ENCODE results near the gene MAP2K4. TPM values are rescaled to one million over a fixed set of nuclear protein-coding genes. Genes with fewer than 3 reads are reported as not detected.

Gene MAP2K4
- total RNA-seq, 4 donors from 2014 or later, result 28.0 to 36.7 (median 32.8) TPM

GRCh38 chr17:12077773-12078172 is 57.1 kb downstream of the MAP2K4 start:
- intact Hi-C loops (cut with DNase I; ENCODE audit: low total_unique reads), result no loop called here
- no peak overlapping the region for H3K4me3 ChIP-seq (ENCODE audit: low read depth, poor library complexity, severe bottlenecking)
- no peak for TF ChIP-seq CTCF (IDR thresholded peaks at IDR 0.05)
- no peak for TF ChIP-seq POLR2A (IDR thresholded peaks at IDR 0.05)
- DNase-seq (ENCODE audit: low spot score in 2 of 2), result no peak
- WGBS, 2 donors, result 96 to 100% methylated on average over 2 of the region's 2 CpGs

DNA sequence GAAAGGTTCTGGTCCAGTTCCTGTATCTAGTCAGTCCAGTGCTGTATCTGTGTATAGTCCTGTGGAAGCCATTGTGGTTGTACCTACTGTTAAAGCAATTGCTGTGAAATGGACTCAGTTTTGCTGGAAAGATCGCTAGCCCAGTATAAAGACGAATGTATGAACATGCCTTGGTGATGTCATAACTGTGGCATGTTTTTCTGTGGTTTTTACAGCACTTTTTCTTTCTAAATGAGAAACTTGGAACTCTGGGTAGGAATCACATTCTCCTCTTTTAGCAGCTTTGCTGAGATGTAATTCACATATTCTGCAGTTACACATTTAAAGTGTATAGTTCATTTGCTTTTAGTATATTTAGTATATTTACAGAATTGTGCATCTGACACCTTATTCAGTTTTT is 58.1 kb downstream of the MAP2K4 start:
- intact Hi-C loops (cut with DNase I; ENCODE audit: low total_unique reads), result no loop called here
- WGBS, 2 donors, result 47 to 48% methylated on average over 2 of the region's 2 CpGs
- H3K4me3 ChIP-seq (ENCODE audit: low read depth, poor library complexity, severe bottlenecking), result no peak overlapping the region
- no peak for DNase-seq (ENCODE audit: low spot score in 2 of 2)
- TF ChIP-seq CTCF (IDR thresholded peaks at IDR 0.05), result no peak
- no peak for TF ChIP-seq POLR2A (IDR thresholded peaks at IDR 0.05)

- H3K4me3 ChIP-seq (ENCODE audit: low read depth, poor library complexity, severe bottlenecking), result no peak overlapping the region
- intact Hi-C loops (cut with DNase I; ENCODE audit: low total_unique reads), result no loop called here
- WGBS, 2 donors, result 79 to 83% methylated on average over 8 of the region's 8 CpGs
- DNase-seq (ENCODE audit: low spot score in 2 of 2), result no peak
- no peak for TF ChIP-seq POLR2A (IDR thresholded peaks at IDR 0.05)
- no peak for TF ChIP-seq CTCF (IDR thresholded peaks at IDR 0.05)
Measured at GRCh38 chr17:12081720-12082119, 61.0 kb downstream of the MAP2K4 start.

- H3K4me3 ChIP-seq (ENCODE audit: low read depth, poor library complexity, severe bottlenecking), result no peak overlapping the region
- DNase-seq (ENCODE audit: low spot score in 2 of 2), result no peak
- no peak for TF ChIP-seq POLR2A (IDR thresholded peaks at IDR 0.05)
- TF ChIP-seq CTCF (IDR thresholded peaks at IDR 0.05), result no peak
- intact Hi-C loops (cut with DNase I; ENCODE audit: low total_unique reads), result no loop called here
- WGBS, 2 donors, result 97% methylated on average over 4 of the region's 4 CpGs
Measured at GRCh38 chr17:12085076-12085949, 64.6 kb downstream of the MAP2K4 start.

GRCh38 chr17:12088035-12088434 is 67.4 kb downstream of the MAP2K4 start:
- 100% methylated on average over 1 of the region's 1 CpG for WGBS, 2 donors
- intact Hi-C loops (cut with DNase I; ENCODE audit: low total_unique reads), result no loop called here
- no peak overlapping the region for H3K4me3 ChIP-seq (ENCODE audit: low read depth, poor library complexity, severe bottlenecking)
- DNase-seq (ENCODE audit: low spot score in 2 of 2), result no peak
- TF ChIP-seq POLR2A (IDR thresholded peaks at IDR 0.05) (no peak), CTCF (IDR thresholded peaks at IDR 0.05) (no peak)

Measured in lower leg skin (tissue), 4 donors.